HG03575 (cell line): ENCODE results near the gene SLC2A9.

Source experiments
- ATAC-seq: cut with Tn5 transposase; IDR thresholded peaks from one replicate; pipeline ENCODE4 v1.9.1; 2021; ENCODE audit not compliant: unreplicated experiment, insufficient number of reproducible peaks, low FRiP score; ENCODE audit errors: extremely low read depth

Gene SLC2A9

GRCh38 chr4:9942921-9943600 is 78.2 kb downstream of the SLC2A9 start:
- ATAC-seq: no peak

GRCh38 chr4:9942139-9942538 is 79.2 kb downstream of the SLC2A9 start:
- ATAC-seq: no peak

- no peak for ATAC-seq
Measured at GRCh38 chr4:9940041-9940440, 81.3 kb downstream of the SLC2A9 start.

- ATAC-seq: no peak
Measured at GRCh38 chr4:9938933-9939332, 82.4 kb downstream of the SLC2A9 start.

- no peak for ATAC-seq
Measured at GRCh38 chr4:9937078-9937477, 84.2 kb downstream of the SLC2A9 start.

GRCh38 chr4:9936129-9936644 is 85.1 kb downstream of the SLC2A9 start:
- ATAC-seq: no peak

GRCh38 chr4:9933956-9934355 is 87.3 kb downstream of the SLC2A9 start:
- no peak for ATAC-seq

- no peak for ATAC-seq
Measured at GRCh38 chr4:9933184-9933583, 88.1 kb downstream of the SLC2A9 start.

- ATAC-seq: no peak
Measured at GRCh38 chr4:9932771-9933170, 88.5 kb downstream of the SLC2A9 start.

GRCh38 chr4:9931146-9931545 is 90.2 kb downstream of the SLC2A9 start:
- ATAC-seq: no peak

- ATAC-seq: no peak
Measured at GRCh38 chr4:9929111-9929510, 92.2 kb downstream of the SLC2A9 start.

- ATAC-seq: no peak
Measured at GRCh38 chr4:9927341-9928007, 93.8 kb downstream of the SLC2A9 start.

GRCh38 chr4:9926586-9926985 is 94.7 kb downstream of the SLC2A9 start:
- ATAC-seq: no peak

- ATAC-seq: no peak
Measured at GRCh38 chr4:9925750-9926439, 95.4 kb downstream of the SLC2A9 start.

GRCh38 chr4:9924750-9925149 is 96.5 kb downstream of the SLC2A9 start:
- no peak for ATAC-seq

- ATAC-seq: no peak
Measured at GRCh38 chr4:9923195-9923812, 98.0 kb downstream of the SLC2A9 start.

GRCh38 chr4:9921326-9921725 is 100.0 kb downstream of the SLC2A9 start:
- ATAC-seq: no peak

- ATAC-seq: no peak
Measured at GRCh38 chr4:9920029-9920428, 101.3 kb downstream of the SLC2A9 start.

GRCh38 chr4:9919047-9919446 is 102.2 kb downstream of the SLC2A9 start:
- ATAC-seq: no peak

GRCh38 chr4:9918484-9918883 is 102.8 kb downstream of the SLC2A9 start:
- no peak for ATAC-seq
